BE2C (cell line): ENCODE data around the gene GIMAP6.

Experiments used
- DNase-seq: peaks from one replicate; pipeline ENCODE4 v3.0.0-alpha.2; 2020
- H3K27me3 ChIP-seq: fragments of 250-450 bp; sonication (Bioruptor Pico); 2 replicates; pipeline ENCODE4 v1.5.1; 2020; ENCODE audit warnings: mild to moderate bottlenecking
- H3K36me3 ChIP-seq: fragments of 250-450 bp; sonication (Bioruptor Pico); 2 replicates; pipeline ENCODE4 v1.5.1; 2020; ENCODE audit warnings: mild to moderate bottlenecking
- H3K4me1 ChIP-seq: fragments of 250-450 bp; sonication (Bioruptor Pico); 2 replicates; pipeline ENCODE4 v1.5.1; 2020
- H3K4me3 ChIP-seq: 2 replicates; pipeline ENCODE4 v1.5.1; 2011; ENCODE audit warnings: low read depth, low read length
- H3K9me3 ChIP-seq: fragments of 250-450 bp; sonication (Bioruptor Pico); 2 replicates; pipeline ENCODE4 v1.5.1; 2020
- TF ChIP-seq, protein P1 (sequence below): IDR thresholded peaks from 2 replicates; pipeline ENCODE4 v1.5.1; 2012; ENCODE audit warnings: mild to moderate bottlenecking, low read depth, low read length

Gene GIMAP6

GRCh38 chr7:150645259-150646020 is 13.3 kb upstream of the GIMAP6 start:
- DNase-seq, result no peak

GRCh38 chr7:150642926-150643325 is 10.7 kb upstream of the GIMAP6 start:
- no peaks in the 10 kb centered on the region for H3K36me3 ChIP-seq
- no peak overlapping the region for H3K4me3 ChIP-seq
- TF ChIP-seq, protein P1, sequence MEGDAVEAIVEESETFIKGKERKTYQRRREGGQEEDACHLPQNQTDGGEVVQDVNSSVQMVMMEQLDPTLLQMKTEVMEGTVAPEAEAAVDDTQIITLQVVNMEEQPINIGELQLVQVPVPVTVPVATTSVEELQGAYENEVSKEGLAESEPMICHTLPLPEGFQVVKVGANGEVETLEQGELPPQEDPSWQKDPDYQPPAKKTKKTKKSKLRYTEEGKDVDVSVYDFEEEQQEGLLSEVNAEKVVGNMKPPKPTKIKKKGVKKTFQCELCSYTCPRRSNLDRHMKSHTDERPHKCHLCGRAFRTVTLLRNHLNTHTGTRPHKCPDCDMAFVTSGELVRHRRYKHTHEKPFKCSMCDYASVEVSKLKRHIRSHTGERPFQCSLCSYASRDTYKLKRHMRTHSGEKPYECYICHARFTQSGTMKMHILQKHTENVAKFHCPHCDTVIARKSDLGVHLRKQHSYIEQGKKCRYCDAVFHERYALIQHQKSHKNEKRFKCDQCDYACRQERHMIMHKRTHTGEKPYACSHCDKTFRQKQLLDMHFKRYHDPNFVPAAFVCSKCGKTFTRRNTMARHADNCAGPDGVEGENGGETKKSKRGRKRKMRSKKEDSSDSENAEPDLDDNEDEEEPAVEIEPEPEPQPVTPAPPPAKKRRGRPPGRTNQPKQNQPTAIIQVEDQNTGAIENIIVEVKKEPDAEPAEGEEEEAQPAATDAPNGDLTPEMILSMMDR, result no peak
- H3K27me3 ChIP-seq, result no peaks in the 10 kb centered on the region
- no peaks in the 10 kb centered on the region for H3K4me1 ChIP-seq
- no peaks in the 10 kb centered on the region for H3K9me3 ChIP-seq
- no peak for DNase-seq

More at GRCh38 chr7:150645259-150646020, 13.3 kb upstream of the GIMAP6 start:
- TF ChIP-seq, protein P1, result no peak
- H3K9me3 ChIP-seq, result no peaks in the 10 kb centered on the region
- H3K4me1 ChIP-seq, result no peaks in the 10 kb centered on the region
- H3K4me3 ChIP-seq, result no peak overlapping the region
- H3K36me3 ChIP-seq, result no peaks in the 10 kb centered on the region
- H3K27me3 ChIP-seq, result no peaks in the 10 kb centered on the region

- no peak for DNase-seq
- H3K27me3 ChIP-seq, result no peaks in the 10 kb centered on the region
- no peaks in the 10 kb centered on the region for H3K9me3 ChIP-seq
- no peaks in the 10 kb centered on the region for H3K36me3 ChIP-seq
- no peaks in the 10 kb centered on the region for H3K4me1 ChIP-seq
- no peak overlapping the region for H3K4me3 ChIP-seq
- TF ChIP-seq, protein P1, result no peak
These were observed 9.7 kb upstream of the GIMAP6 start for GRCh38 chr7:150641854-150642253.

DNA sequence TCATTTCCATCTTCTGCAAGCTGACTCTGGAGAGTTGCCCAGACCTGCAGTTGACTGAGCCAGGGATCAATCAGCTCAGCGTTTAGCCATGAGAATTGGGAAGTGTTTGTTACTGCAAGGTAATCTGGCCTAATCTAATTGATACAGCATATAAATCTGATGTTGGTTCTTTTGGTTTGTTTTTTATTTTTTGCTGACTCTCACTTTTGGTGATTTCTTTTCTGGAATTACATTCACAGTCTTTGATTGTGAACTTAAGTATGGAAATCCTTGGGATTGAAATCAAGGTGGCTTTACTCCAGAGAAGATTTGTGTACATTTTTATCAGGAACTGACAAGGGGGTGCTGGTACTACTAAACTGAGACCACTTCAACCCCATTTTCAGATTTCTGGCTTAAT is 1.7 kb upstream of the GIMAP6 start:
- Histone ChIP-seq H3K9me3 (no peaks in the 10 kb centered on the region), H3K4me1 (no peaks in the 10 kb centered on the region), H3K4me3 (no peak overlapping the region), H3K36me3 (no peaks in the 10 kb centered on the region), H3K27me3 (no peaks in the 10 kb centered on the region)
- TF ChIP-seq, protein P1, result no peak
- DNase-seq, result no peak

GRCh38 chr7:150631084-150631826 is 930 bp downstream of the GIMAP6 start:
- no peak for DNase-seq
- Histone ChIP-seq H3K36me3 (no peaks in the 10 kb centered on the region), H3K4me3 (no peak overlapping the region), H3K27me3 (no peaks in the 10 kb centered on the region), H3K4me1 (no peaks in the 10 kb centered on the region), H3K9me3 (no peaks in the 10 kb centered on the region)
- TF ChIP-seq, protein P1, result no peak

DNA sequence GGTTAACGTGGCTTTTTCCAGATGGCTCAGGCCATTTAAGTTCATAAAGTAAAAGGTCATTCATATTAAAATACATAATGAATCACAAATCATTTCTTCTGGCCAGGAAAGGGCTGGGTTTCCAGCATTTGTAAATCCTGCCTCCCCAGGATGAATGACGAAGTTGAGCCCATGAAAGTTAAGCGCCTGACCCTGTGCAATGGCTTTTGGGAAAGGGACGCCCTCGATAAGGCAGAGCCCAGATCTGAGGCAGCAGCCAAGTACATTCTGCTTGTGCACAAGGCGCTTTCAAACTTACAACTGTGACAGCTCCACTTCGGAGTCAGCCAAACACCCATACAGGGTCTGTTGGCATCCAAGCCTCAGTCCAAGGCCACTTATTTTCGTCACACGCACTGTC is 2.8 kb downstream of the GIMAP6 start:
- Histone ChIP-seq H3K36me3 (no peaks in the 10 kb centered on the region), H3K4me1 (no peaks in the 10 kb centered on the region), H3K9me3 (no peaks in the 10 kb centered on the region), H3K4me3 (no peak overlapping the region), H3K27me3 (peaks cover 14% of the 10 kb centered on the region)
- DNase-seq, result no peak
- TF ChIP-seq, protein P1, result no peak
